ENCODE measurements around the gene SRC.

Gene SRC

DNA sequence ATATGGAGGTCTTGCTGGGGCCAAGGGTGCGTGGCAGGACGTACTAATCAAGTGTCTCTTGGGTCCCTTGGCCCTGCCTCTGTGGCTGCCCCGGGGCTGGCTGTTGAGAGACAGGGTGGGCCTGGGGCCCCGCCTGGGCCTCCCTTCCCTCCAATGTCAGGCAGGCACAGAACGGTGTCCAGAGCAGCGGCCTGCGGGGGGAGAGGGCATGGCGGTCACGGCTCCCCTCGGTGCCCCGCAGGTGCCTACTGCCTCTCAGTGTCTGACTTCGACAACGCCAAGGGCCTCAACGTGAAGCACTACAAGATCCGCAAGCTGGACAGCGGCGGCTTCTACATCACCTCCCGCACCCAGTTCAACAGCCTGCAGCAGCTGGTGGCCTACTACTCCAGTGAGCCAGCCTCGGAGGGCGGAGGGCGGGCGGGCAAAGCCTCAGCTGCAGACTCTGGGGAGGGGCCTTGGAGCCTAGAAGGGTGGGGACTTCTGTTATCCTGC is 50.0 kb downstream of the SRC start:
- DNase-seq (ENCODE audit: low read depth), result no peak

DNA sequence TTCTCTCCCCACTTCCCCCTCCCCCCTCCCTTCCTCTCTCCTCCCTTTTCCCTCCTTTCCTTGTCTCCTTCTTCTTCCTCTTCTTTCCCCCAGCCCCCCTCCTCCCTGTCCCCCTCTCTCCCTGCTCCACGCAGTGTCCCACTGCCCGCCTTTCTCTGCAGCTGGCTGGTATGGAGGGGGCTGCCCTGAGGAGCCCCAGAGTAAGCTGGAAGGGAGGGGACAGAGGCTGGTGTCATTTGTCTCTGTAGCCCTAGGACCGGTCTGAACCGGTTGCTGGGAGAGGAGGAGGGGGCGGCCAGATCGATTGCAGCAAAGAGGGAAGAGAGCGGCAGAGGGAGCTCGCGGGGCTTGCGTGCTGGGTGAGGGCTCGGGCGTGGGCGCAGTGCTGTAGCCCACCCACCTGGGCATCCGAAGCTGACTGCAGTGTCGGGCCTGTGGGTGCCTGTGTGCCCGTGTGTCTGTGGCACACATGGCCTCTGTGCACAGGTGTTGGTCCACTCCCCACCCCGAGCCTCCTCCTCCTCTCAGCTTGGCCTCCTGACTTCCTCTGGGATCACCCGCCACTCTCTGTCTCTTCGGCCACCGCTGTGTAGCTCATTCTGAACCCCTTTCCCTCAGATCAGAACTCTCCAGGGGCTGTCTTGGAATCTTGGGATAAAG is 50.6 kb downstream of the SRC start:
- no peak for DNase-seq (ENCODE audit: low read depth)

DNA sequence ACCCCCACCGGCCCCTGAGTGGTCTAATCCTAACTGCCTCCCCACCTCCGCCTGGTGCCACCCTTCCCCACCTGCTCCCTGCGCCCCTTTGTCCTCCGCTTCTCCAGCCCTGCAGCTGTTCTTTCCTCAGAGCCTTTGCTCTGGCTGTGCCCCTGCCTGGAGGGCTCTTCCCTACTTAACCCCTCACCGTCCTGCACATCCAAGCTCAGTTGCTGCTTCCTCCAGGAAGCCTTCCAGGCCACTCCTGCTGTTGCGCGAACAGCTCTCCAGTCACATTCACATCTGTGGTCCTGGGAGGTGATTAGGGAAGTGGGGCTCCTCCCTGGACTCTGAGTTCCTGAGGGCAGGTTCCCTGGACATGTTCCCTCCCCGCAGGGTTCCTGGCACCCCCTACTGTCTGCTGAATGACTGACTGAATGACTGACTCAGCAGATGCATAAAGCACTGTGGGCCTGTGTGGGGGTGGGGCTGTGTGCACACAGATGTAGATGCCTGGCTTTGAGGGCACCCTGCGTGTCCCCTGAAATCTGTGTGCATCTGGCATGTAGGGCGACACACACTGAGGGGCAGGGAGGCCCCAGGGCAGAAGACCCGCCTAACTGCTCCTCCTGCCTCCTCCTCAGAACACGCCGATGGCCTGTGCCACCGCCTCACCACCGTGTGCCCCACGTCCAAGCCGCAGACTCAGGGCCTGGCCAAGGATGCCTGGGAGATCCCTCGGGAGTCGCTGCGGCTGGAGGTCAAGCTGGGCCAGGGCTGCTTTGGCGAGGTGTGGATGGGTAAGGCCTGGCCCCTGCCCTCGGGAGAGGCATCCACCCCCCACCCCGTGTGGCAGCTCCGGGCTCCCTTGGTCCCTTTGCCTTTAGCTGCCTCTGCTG is 51.4 kb downstream of the SRC start:
- DNase-seq (ENCODE audit: low read depth), result no peak

DNA sequence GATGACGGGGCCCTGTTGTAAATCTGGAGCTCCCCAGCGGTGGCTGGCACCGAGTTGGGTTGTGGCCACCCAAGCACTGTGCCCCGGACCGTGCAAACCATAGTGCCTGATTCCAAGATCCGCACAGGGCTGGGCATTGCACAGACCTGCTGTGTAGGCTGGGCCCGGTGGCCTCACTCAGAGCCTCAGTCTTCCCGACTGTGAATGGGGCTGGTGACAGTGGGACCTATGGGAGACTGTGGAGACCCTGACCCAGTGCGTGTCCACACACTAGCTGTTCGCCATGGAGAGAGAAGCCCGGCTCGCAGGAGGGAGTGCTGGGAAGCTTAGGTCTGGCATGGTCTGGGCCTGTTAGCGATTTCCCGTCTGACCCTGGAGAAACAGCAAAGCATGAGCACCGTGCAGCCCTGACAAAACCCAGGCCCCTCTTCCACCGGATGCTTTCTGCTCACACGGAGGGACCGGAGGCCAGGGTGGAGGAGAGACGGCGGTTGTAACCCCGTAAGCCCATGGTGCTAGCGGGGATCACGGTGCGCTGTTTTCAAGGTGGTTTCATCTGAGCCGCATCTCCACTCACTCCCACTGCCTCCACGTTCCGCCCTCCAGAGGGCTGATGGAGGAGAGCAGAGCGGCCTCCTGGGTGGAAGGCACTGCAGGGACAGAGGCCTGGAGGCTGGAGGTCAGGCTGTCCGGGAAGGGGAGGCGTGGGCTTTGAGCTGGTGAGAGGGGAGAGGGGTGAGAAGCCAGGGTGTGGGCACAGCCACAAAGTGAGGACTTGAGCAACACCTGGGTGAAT is 52.2 kb downstream of the SRC start:
- DNase-seq (ENCODE audit: low read depth), result no peak

DNA sequence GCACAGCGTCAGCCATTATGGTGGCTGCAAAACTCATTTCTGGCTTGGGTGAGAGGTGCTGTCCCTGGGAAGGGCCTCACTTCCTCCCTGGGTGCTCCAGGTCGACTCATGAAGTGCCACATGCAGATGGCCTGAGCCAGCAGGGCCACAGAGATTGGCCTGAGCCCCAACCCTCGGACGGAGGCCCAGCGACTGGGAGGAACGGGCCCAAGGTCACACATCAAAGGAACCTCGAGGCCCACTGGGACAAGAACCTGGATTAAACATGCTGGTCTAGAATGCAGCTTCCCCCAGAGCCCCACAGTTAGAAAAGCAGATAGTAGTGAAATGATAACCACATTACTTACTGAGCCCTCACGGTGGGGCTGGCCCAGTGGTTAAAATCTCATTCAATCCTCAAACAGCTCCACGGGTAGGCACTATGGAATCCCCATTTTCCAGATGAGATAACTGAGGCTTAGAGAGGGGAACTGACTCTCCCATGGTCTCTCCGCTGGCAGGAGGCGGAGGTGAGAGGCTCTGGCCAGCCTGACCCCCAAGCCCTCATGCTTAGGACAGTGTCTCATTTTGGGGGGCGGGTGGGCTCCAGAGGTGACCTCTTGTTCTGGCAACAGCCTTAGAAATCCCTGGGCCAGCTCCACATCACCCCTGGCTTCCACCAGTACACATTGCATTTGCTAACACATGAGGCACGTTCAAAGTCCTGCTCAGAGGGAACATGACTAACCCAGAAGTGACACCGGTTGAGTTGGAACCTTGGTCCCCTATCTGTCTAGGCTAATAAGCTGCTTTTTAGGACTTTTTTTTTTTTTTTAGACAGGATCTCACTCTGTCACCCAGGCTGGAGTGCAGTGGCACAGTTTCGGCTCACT is 53.0 kb downstream of the SRC start:
- DNase-seq (ENCODE audit: low read depth), result no peak

DNA sequence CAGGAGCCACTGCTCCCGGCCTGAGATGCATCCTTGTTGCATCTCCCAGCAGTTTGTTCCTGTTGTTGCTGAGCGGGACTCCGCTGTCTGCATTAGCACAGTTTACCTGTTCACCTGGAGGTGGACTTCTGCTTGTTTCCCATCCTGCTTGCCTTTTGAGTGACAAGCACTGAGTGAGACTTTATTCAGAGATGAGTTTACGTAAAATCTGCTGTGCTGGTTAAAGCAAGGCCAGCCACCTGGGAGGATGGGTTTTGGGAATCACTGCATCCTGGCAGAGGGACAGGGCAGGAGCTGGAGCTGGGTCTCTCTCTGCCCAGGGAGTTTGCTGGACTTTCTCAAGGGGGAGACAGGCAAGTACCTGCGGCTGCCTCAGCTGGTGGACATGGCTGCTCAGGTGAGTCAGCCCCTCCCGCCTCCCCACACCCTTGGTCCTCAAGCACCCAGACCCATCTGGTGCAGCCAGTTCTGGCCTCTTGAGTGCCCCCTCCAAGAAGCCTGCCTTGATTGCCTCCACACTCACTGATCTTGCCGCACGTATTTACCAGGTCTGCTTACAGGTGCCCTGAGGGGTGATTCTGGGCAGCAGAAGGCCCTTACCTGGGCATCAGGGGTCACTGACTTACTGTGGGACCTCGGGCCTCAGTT is 55.5 kb downstream of the SRC start:
- no peak for DNase-seq (ENCODE audit: low read depth)

DNA sequence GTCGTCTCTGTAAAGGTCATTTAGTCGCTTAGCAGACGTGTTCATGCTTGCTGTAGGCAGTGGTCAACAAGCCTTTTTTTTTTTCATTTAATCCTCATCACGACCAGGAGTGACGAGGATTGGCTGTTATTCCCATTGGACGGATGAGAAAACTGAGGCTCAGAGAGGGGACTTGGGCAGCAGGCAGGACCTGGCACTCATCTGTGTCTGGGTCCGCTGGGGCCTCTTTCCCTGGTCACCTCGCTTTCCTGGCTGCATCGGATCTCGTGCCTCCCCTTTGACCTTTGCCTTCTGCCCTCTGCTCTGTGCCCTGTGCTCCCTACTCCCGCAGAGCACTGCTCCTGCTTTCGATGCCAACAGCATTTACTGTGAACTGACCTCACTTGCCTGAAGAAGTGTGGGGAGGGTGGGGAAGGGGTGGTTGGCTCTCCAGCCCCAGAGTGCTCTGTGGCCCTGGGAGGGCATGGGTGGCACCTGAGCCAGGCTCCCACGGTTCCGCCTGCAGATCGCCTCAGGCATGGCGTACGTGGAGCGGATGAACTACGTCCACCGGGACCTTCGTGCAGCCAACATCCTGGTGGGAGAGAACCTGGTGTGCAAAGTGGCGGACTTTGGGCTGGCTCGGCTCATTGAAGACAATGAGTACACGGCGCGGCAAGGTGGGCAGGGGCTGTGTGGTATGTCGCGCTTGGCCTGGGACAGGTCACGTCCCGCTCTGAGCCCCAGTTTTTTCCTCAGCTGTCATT is 56.2 kb downstream of the SRC start:
- no peak for DNase-seq (ENCODE audit: low read depth)

DNA sequence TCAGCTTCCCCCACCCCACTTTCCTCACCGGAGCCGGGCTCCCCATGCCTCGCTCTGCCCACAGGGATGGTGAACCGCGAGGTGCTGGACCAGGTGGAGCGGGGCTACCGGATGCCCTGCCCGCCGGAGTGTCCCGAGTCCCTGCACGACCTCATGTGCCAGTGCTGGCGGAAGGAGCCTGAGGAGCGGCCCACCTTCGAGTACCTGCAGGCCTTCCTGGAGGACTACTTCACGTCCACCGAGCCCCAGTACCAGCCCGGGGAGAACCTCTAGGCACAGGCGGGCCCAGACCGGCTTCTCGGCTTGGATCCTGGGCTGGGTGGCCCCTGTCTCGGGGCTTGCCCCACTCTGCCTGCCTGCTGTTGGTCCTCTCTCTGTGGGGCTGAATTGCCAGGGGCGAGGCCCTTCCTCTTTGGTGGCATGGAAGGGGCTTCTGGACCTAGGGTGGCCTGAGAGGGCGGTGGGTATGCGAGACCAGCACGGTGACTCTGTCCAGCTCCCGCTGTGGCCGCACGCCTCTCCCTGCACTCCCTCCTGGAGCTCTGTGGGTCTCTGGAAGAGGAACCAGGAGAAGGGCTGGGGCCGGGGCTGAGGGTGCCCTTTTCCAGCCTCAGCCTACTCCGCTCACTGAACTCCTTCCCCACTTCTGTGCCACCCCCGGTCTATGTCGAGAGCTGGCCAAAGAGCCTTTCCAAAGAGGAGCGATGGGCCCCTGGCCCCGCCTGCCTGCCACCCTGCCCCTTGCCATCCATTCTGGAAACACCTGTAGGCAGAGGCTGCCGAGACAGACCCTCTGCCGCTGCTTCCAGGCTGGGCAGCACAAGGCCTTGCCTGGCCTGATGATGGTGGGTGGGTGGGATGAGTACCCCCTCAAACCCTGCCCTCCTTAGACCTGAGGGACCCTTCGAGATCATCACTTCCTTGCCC is 57.4 kb downstream of the SRC start:
- no peak for DNase-seq (ENCODE audit: low read depth)

DNA sequence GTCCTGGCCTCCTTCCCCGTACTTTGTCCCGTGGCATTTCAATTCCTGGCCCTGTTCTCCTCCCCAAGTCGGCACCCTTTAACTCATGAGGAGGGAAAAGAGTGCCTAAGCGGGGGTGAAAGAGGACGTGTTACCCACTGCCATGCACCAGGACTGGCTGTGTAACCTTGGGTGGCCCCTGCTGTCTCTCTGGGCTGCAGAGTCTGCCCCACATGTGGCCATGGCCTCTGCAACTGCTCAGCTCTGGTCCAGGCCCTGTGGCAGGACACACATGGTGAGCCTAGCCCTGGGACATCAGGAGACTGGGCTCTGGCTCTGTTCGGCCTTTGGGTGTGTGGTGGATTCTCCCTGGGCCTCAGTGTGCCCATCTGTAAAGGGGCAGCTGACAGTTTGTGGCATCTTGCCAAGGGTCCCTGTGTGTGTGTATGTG is 58.5 kb downstream of the SRC start:
- DNase-seq (ENCODE audit: low read depth), result no peak

DNA sequence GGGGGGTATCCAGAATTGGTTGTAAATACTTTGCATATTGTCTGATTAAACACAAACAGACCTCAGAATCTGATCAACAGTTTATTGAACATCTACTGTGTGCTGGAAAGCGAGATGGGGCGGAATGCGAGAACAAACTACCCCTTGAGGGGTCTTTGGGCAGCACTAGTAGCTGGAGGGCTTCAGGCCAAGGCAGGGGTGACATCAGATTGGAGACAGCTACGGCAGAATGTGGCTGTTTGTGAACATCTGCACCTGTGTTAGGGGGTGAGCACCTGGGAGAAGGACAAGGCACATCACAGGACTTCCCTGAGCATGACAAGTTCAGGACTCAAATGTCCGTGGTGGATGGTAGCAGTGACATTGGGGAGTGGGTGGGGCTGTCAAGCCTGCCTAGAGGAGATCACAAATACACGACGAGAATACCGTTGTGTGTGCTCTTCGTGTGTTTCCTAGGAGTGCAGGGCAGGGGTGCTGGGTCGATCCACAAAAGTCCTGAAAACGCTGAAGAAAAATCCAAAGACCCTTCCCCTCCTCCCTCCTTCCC is 59.5 kb downstream of the SRC start:
- DNase-seq (ENCODE audit: low read depth), result no peak

DNA sequence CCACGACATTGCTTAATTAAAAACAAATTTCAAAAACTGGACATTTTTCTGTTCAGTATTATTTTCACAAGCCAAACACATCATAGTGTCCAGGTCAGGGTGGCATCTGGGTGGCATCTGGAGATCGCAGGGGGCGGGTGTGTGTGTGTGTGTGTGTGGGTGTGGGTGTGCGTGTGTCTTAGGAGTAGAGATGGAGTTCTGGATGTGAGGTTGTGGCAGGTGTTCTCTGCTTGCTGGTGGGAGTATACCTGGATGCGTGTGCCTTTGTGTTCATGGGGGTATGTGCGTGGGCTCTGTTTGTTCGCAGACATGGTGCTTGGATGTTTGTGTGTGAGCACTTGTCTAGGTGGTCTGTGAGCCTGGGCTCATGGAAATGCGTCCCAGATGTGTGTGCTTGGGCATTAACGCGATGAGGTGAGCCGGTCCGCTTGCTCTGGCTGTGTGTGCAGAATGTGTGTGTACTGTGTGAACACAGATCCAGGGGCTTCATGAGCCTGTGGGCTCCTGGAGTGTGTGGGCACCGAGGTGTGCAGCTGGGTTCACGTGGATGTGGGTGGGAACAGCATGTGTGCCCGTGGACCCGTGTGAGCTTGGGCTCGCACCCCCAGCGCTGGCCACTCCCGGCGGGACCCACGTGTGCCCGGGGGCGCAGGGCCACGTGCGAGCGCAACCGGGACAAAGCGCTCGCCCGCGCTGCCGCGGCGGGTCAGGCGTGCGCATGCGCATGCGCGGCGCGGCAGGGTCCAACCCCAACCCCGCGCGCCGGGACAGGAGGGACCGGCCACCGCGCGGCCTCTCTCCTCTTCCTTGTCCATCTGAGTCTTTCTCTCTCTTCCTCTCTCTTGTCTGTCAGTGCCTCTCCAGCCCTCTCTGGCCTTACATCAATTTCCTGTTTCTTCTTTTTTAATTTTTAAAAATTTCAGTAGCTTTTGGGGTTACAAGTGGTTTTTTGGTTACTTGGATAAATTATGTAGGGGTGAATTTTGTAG is 60.4 kb downstream of the SRC start:
- no peak for DNase-seq (ENCODE audit: low read depth)

DNA sequence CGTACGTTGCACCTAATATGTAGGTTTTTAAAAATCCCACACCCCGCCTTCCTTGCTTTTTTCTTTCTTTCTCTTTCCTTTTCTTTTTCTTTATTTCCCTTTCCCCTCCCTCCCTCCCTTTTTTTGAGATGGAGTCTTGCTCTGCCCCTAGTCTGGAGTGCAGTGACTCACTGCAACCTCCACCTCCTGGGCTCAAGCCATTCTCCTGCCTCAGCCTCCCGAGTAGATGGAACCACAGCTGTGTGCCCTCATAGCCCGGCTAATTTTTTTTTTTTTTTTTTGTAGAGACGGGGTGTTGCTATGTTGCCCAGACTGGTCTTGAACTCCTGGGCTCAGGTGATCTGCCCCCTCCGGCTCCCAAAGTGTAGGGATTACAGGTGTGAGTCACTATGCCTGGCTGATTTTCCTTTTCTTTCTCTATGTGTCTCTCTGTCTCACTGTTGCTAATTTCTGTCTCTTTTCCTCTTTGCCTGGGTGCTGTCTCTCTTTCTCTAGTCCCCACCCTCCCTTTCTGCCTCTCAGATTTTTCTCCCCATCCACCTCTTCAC is 61.2 kb downstream of the SRC start:
- no peak for DNase-seq (ENCODE audit: low read depth)

DNA sequence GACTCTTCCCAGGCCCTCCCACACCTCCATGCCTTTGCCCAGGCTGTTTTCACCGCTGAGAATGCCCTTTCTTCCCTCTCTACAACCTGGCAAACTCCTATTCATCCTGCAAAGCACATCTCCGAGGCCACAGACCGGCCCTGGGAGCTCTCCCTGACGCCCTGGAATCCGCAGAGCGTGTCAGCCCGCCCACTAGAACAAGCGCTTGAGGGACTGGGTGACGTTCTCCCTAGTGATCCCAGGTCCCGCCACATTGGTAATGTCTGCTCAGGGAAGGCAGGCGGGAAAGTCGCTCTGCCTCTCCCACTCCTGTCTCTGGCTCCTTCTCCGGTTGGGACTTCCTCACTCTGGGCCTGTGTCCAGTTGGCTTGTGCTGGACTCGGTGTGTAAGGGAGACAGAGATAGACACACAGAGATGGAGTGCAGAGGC is 61.6 kb downstream of the SRC start:
- DNase-seq (ENCODE audit: low read depth), result no peak

DNA sequence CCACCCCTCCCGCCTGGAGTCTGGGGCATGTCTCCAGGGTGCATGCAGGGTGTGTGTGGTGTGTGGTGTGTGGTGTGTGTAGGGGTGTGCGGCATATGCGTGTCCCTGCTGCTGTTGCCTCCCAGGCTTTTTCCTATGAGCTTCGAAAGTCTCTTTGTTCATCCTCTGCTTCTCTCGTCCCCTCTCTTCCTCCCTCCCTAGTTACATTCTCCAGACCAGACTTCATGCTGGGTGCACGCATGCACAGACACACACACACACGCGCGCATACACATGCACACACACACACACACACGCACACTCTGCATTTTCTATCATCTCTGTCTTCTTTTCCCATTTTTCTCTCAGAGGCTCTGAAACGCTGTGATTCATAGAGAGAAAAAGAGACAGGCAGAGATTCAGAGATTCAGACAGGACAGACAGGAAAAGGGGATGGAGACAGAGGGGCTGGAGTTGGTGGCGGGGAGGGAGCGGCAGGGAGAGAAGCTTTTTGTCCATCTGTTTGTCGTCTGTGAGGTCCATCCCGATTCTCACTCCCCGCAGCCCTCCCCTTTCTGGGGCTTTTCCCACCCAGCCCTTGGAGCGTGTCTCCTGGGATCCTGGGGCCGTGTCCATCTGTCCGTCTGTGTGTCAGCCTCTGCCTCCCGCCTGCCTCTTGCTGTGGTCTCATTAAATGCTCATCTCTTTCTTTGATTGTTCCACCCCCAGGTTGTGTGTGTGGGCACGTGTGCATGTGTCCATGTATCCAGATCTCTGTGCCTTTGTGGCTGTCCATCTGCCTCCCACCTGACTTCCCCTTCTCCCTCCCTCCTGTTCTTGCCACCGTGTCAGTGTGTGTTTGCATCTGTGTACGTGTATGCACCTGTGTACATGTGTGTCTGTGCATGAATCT is 62.6 kb downstream of the SRC start:
- DNase-seq (ENCODE audit: low read depth), result no peak

DNA sequence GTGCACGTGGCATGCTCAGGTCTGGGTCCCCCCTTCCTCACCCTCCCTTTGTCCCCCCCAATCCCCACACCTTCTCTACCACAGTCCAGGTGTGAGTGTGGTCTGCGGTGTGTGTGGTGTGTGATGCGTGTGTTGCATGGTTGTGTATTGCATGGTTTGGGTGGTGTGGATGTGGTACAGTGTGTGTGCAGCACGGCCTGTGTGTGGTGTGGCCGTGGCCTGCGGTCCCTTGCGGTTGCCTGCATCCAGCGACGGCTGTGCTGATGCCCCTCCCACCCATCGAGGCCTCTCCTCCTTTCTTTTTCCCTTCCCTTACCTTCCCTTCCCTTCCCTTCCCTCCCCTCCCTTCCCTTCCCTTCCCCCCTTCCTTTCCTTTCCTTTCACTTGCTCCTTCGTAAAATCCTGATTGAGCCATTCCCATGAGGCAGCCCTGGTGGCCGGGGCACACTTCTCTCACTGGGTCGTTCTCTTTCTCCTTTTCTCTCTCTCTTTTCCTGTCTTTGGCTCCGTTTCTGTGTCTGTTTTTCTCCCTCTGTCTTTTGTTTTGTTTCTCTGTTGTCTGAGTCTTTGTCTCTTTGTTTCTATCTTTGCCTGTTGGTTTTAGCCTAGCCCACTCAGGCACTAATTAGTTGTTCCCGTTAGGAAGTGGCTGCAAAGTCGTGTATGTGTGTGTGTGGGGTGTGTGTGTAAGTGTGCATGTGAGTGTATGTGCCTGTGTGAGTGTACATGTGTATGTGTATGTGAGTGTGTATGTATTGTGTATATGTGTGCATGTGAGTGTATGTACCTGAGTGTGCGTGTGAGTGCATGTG is 65.7 kb downstream of the SRC start:
- DNase-seq (ENCODE audit: low read depth), result no peak

DNA sequence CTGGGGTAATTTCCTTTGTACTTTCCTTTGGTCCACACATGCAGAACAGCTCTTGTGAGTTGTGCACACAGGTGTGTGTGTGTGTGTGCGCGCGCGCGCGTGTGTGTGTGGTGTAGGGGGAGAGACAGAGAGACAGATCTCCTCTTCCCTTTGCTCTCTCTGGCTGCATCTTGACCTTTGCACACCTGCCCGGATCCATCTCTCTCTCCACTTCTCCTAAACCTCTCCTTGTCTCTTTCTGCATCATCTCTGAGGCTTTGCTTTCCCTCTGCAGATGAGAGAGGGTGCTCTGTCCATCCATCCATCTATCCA is 67.0 kb downstream of the SRC start:
- no peak for DNase-seq (ENCODE audit: low read depth)

All from fibroblast of gingiva (primary cell).